HepG2 (cell line): ENCODE data around the gene AP3D1. TPM values are rescaled to one million over a fixed set of nuclear protein-coding genes. Genes with fewer than 3 reads are reported as not detected.

Experiments
- BORCS8-MEF2B ChIP-seq: sonication (generic); formaldehyde crosslinking; IDR thresholded peaks from 2 replicates; pipeline ENCODE4 v1.8.0; 2022; ENCODE audit warnings: mild to moderate bottlenecking, missing genetic modification reagents
- IKZF1 ChIP-seq: fragments of 450-650 bp; IDR thresholded peaks from 2 replicates; pipeline ENCODE4 v1.7.1; 2016
- MIER2 ChIP-seq: IDR thresholded peaks from 2 replicates; pipeline ENCODE4 v1.6.1; 2016; ENCODE audit warnings: missing biosample characterization, missing genetic modification reagents
- PCBP1 ChIP-seq: fragments of 200-400 bp; formaldehyde crosslinking; IDR thresholded peaks from 2 replicates; pipeline ENCODE4 v1.6.1; 2017; ENCODE audit warnings: mild to moderate bottlenecking, low read depth, low read length, borderline replicate concordance
- POGZ ChIP-seq: sonication (generic); formaldehyde crosslinking; IDR thresholded peaks from 2 replicates; pipeline ENCODE4 v1.4.0; 2020; ENCODE audit warnings: mild to moderate bottlenecking, missing genetic modification reagents
- SMARCE1 ChIP-seq: fragments of 450-650 bp; IDR thresholded peaks from 2 replicates; pipeline ENCODE4 v1.6.1; 2017; ENCODE audit warnings: borderline replicate concordance
- SOX5 ChIP-seq: IDR thresholded peaks from 2 replicates; pipeline ENCODE4 v1.6.1; 2016; ENCODE audit warnings: borderline replicate concordance
- ZKSCAN1 ChIP-seq: fragments of 150-350 bp; IDR thresholded peaks from 2 replicates; pipeline ENCODE4 v1.6.1; 2014; ENCODE audit warnings: low read length
- ZNF17 ChIP-seq: sonication (generic); formaldehyde crosslinking; IDR thresholded peaks from 2 replicates; pipeline ENCODE4 v1.5.0; 2020; ENCODE audit warnings: mild to moderate bottlenecking, missing genetic modification reagents
- ZNF496 ChIP-seq: sonication (generic); formaldehyde crosslinking; IDR thresholded peaks from 2 replicates; pipeline ENCODE4 v1.8.1; 2023; ENCODE audit warnings: mild to moderate bottlenecking, moderate library complexity, missing genetic modification reagents; ENCODE audit not compliant: insufficient replicate concordance
- ZNF790 ChIP-seq: sonication (generic); formaldehyde crosslinking; IDR thresholded peaks from 2 replicates; pipeline ENCODE4 v1.8.0; 2022; ENCODE audit warnings: missing genetic modification reagents, mild to moderate bottlenecking, borderline replicate concordance
- polyA plus RNA-seq, 8 experiments: library from polyadenylated mRNA; depleted of rRNA in 3 of 8; stranded (reverse) in 7 of 8; unstranded in 1 of 8; fragments of >200 nt; fragmentation: Illumina TruSeq in 4 of 8; extraction: Trizol in 4 of 8; gene quantifications; 2 replicates each; pipeline versions ENCODE4 v1.2.1 to v1.2.3, GENCODE V29; 2011 to 2016; ENCODE audit warnings: low read depth in 4 of 8, missing spikeins in 1 of 8, mixed read lengths in 1 of 8; ENCODE audit not compliant: insufficient read depth in 1 of 8
- total RNA-seq, 5 experiments: library from RNA; depleted of rRNA; stranded (reverse); fragments of >200 nt; fragmentation: Illumina TruSeq; extraction: Trizol; gene quantifications; 2 replicates each; pipeline ENCODE4 v1.2.3, GENCODE V29; 2016; ENCODE audit warnings: low read depth in 1 of 5
- TF ChIP-seq, protein P1 (sequence below): sonication (generic); formaldehyde crosslinking; IDR thresholded peaks from 2 replicates; pipeline ENCODE4 v1.4.0; 2020; ENCODE audit warnings: mild to moderate bottlenecking, missing genetic modification reagents
- TF ChIP-seq, protein P2 (sequence below): sonication (generic); formaldehyde crosslinking; IDR thresholded peaks from 2 replicates; pipeline ENCODE4 v1.5.1; 2020; ENCODE audit warnings: mild to moderate bottlenecking, missing genetic modification reagents
- TF ChIP-seq, protein P3 (sequence below): sonication (generic); formaldehyde crosslinking; IDR thresholded peaks from 2 replicates; pipeline ENCODE4 v1.4.0; 2020; ENCODE audit warnings: missing genetic modification reagents
- TF ChIP-seq, protein P4 (sequence below), 2 experiments: sonication (generic) in 1 of 2; formaldehyde crosslinking in 1 of 2; IDR thresholded peaks; 2 replicates each; pipeline versions ENCODE4 v1.4.0 to v1.6.1; 2016 to 2020; ENCODE audit warnings: borderline replicate concordance in 1 of 2, low read depth in 1 of 2, mild to moderate bottlenecking in 1 of 2, missing genetic modification reagents in 1 of 2
- TF ChIP-seq, protein P5 (sequence below): sonication (generic); formaldehyde crosslinking; IDR thresholded peaks from 2 replicates; pipeline ENCODE4 v1.4.0; 2020; ENCODE audit warnings: missing genetic modification reagents

AP3D1 gene
- total and polyA plus RNA-seq, 2 of the 13 experiments (the other 11 are each of a cell fraction or from before 2014, with no cell fraction given) = 68.0 to 82.6 TPM

DNA sequence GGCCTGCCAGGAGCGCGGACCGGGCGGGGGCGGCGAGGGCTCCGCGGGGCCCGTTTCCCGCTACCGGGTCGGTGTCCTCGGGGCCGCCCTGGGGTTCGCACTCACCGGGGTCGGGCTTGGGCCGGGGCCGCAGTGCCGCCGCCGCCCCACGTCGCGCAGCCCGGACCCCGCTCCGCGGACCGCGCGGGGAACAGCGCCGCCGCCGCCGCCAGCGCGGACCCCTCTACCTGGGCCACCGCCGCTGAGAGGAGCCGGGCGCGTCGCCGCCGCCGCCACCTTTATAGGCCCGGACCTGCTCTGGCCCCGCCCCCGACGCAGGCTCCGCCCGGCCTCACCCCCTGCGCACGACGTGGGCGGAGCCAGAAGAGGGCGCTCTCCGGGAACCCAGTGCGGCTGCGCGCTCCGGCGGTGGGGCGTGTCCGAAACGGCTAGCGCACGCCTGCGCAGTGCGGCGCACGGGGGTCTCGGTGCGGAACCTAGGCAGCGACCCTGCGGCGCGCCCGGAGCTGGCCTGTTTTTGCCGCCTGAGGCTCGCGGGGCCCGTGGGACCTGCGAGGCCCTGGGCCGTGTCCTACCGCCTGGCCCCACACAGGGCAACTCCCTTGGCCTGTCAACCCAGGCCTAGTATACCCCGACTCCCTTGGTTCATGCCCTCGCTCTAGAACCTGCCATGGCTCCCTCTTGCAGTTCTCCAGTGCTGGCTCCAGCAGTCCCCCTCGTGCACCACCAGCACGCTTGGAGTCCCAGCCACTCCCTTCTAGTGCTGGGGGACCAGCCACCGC, 100.2 kb downstream of the AP3D1 start, which contains the start of gene MKNK2 (continued):
- peak; percentile 93 for TF ChIP-seq PCBP1
- 0 out of 2 replicates have a peak, but pooled peaks have one; percentile 18 for TF ChIP-seq POGZ (CRISPR knock-in tag)
- TF ChIP-seq, protein P1, sequence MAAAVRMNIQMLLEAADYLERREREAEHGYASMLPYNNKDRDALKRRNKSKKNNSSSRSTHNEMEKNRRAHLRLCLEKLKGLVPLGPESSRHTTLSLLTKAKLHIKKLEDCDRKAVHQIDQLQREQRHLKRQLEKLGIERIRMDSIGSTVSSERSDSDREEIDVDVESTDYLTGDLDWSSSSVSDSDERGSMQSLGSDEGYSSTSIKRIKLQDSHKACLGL (CRISPR knock-in tag) = peak; percentile 77; the same call in 1 of the 2 replicates
- no peak for TF ChIP-seq SOX5
- no peak for TF ChIP-seq ZNF790
- TF ChIP-seq, protein P2, sequence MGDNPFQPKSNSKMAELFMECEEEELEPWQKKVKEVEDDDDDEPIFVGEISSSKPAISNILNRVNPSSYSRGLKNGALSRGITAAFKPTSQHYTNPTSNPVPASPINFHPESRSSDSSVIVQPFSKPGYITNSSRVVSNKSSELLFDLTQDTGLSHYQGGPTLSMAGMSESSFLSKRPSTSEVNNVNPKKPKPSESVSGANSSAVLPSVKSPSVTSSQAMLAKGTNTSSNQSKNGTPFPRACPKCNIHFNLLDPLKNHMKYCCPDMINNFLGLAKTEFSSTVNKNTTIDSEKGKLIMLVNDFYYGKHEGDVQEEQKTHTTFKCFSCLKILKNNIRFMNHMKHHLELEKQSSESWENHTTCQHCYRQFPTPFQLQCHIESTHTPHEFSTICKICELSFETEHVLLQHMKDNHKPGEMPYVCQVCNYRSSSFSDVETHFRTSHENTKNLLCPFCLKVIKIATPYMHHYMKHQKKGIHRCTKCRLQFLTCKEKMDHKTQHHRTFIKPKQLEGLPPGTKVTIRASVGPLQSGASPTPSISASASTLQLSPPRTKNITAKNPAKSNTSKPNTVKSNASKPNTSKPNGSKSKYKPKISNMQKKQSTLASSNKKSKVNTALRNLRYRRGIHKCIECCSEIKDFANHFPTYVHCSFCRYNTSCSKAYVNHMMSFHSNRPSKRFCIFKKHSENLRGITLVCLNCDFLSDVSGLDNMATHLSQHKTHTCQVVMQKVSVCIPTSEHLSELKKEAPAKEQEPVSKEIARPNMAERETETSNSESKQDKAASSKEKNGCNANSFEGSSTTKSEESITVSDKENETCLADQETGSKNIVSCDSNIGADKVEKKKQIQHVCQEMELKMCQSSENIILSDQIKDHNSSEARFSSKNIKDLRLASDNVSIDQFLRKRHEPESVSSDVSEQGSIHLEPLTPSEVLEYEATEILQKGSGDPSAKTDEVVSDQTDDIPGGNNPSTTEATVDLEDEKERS (CRISPR knock-in tag) = peak; percentile 42; the same call in 1 of the 2 replicates
- TF ChIP-seq BORCS8-MEF2B (CRISPR knock-in tag) = no peak; the same call in 1 of the 2 replicates
- no peak for TF ChIP-seq ZNF496
- TF ChIP-seq, protein P3, sequence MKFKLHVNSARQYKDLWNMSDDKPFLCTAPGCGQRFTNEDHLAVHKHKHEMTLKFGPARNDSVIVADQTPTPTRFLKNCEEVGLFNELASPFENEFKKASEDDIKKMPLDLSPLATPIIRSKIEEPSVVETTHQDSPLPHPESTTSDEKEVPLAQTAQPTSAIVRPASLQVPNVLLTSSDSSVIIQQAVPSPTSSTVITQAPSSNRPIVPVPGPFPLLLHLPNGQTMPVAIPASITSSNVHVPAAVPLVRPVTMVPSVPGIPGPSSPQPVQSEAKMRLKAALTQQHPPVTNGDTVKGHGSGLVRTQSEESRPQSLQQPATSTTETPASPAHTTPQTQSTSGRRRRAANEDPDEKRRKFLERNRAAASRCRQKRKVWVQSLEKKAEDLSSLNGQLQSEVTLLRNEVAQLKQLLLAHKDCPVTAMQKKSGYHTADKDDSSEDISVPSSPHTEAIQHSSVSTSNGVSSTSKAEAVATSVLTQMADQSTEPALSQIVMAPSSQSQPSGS (CRISPR knock-in tag) = no peak
- TF ChIP-seq ZKSCAN1 = no peak
- TF ChIP-seq, protein P4, sequence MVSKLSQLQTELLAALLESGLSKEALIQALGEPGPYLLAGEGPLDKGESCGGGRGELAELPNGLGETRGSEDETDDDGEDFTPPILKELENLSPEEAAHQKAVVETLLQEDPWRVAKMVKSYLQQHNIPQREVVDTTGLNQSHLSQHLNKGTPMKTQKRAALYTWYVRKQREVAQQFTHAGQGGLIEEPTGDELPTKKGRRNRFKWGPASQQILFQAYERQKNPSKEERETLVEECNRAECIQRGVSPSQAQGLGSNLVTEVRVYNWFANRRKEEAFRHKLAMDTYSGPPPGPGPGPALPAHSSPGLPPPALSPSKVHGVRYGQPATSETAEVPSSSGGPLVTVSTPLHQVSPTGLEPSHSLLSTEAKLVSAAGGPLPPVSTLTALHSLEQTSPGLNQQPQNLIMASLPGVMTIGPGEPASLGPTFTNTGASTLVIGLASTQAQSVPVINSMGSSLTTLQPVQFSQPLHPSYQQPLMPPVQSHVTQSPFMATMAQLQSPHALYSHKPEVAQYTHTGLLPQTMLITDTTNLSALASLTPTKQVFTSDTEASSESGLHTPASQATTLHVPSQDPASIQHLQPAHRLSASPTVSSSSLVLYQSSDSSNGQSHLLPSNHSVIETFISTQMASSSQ (IDR thresholded peaks at IDR 0.05; ENCODE audit: low read depth) = no peak
- TF ChIP-seq, protein P4 (CRISPR knock-in tag; IDR thresholded peaks at IDR 0.05; ENCODE audit: borderline replicate concordance) = no peak; the same call in 1 of the 2 replicates
- no peak for TF ChIP-seq SMARCE1
- no peak for TF ChIP-seq IKZF1
- TF ChIP-seq ZNF17 (CRISPR knock-in tag) = no peak
- TF ChIP-seq, protein P5, sequence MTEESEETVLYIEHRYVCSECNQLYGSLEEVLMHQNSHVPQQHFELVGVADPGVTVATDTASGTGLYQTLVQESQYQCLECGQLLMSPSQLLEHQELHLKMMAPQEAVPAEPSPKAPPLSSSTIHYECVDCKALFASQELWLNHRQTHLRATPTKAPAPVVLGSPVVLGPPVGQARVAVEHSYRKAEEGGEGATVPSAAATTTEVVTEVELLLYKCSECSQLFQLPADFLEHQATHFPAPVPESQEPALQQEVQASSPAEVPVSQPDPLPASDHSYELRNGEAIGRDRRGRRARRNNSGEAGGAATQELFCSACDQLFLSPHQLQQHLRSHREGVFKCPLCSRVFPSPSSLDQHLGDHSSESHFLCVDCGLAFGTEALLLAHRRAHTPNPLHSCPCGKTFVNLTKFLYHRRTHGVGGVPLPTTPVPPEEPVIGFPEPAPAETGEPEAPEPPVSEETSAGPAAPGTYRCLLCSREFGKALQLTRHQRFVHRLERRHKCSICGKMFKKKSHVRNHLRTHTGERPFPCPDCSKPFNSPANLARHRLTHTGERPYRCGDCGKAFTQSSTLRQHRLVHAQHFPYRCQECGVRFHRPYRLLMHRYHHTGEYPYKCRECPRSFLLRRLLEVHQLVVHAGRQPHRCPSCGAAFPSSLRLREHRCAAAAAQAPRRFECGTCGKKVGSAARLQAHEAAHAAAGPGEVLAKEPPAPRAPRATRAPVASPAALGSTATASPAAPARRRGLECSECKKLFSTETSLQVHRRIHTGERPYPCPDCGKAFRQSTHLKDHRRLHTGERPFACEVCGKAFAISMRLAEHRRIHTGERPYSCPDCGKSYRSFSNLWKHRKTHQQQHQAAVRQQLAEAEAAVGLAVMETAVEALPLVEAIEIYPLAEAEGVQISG = peak; percentile 41
- TF ChIP-seq MIER2 (CRISPR knock-in tag) = no peak
